ENCODE results near the gene SYCP2. TPM values are rescaled to one million over a fixed set of nuclear protein-coding genes. Genes with fewer than 3 reads are reported as not detected.

The SYCP2 gene
- total RNA-seq, 1 donor from 2014 or later, result 1.0 TPM

DNA sequence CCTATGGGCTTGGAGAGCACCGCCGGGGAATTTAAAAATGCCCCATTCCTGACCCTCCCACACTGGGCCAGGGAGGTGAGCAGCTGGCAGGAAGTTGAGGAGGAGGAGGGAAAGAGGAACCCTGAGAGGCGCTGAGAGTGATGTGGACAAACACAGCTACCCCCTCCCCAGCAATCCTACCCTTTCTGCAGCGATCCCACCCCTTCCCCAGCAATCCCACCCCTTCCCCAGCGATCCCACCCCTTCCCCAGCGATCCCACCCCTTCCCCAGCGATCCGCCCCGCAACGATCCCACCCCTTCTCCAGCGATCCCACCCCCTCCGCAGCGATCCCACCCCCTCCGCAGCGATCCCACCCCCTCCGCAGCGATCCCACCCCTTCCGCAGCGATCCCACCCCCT lies 111.6 kb downstream of the SYCP2 start:
- Histone ChIP-seq H3K9me3 (replicated peaks) (no peaks in the 10 kb centered on the region), H3K36me3 (no peaks in the 10 kb centered on the region), H3K27me3 (ENCODE audit: low read depth) (no peaks in the 10 kb centered on the region), H3K27ac (replicated peaks) (no peak overlapping the region), H3K4me1 (peaks cover 39% of the 10 kb centered on the region), H3K4me3 (no peak overlapping the region)
- intact Hi-C loops (cut with micrococcal nuclease), result no loop called here
- no peak for DNase-seq
- TF ChIP-seq, protein P1, sequence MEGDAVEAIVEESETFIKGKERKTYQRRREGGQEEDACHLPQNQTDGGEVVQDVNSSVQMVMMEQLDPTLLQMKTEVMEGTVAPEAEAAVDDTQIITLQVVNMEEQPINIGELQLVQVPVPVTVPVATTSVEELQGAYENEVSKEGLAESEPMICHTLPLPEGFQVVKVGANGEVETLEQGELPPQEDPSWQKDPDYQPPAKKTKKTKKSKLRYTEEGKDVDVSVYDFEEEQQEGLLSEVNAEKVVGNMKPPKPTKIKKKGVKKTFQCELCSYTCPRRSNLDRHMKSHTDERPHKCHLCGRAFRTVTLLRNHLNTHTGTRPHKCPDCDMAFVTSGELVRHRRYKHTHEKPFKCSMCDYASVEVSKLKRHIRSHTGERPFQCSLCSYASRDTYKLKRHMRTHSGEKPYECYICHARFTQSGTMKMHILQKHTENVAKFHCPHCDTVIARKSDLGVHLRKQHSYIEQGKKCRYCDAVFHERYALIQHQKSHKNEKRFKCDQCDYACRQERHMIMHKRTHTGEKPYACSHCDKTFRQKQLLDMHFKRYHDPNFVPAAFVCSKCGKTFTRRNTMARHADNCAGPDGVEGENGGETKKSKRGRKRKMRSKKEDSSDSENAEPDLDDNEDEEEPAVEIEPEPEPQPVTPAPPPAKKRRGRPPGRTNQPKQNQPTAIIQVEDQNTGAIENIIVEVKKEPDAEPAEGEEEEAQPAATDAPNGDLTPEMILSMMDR (IDR thresholded peaks at IDR 0.05; ENCODE audit: borderline replicate concordance), result no peak

DNA sequence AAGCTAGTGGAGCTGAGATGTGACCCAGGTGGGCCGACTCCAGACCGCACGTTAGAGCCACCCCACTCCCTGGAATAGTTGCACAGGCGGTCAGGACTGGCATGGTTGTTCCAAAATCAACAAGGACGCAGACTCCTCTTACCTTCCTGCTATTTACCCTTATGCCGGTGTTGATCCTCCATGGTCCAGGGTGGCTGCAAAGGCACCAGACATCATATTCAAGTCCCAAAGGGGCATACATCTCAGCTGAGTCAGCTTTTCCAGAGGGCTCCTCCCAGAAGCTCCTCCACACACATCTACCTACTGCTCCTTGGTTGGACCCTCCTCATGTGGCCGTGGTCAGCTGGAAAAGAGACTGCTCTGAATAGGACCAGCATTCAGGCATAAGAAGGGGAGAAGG lies 112.2 kb downstream of the SYCP2 start:
- H3K9me3 ChIP-seq (replicated peaks), result no peaks in the 10 kb centered on the region
- no peak overlapping the region for H3K4me3 ChIP-seq
- H3K36me3 ChIP-seq, result no peaks in the 10 kb centered on the region
- no peak for DNase-seq
- no peaks in the 10 kb centered on the region for H3K27me3 ChIP-seq (ENCODE audit: low read depth)
- TF ChIP-seq, protein P1 (IDR thresholded peaks at IDR 0.05; ENCODE audit: borderline replicate concordance), result no peak
- peaks cover 33% of the 10 kb centered on the region for H3K4me1 ChIP-seq
- intact Hi-C loops (cut with micrococcal nuclease), result no loop called here
- peak overlapping the region; percentile 59 for H3K27ac ChIP-seq (replicated peaks)

DNA sequence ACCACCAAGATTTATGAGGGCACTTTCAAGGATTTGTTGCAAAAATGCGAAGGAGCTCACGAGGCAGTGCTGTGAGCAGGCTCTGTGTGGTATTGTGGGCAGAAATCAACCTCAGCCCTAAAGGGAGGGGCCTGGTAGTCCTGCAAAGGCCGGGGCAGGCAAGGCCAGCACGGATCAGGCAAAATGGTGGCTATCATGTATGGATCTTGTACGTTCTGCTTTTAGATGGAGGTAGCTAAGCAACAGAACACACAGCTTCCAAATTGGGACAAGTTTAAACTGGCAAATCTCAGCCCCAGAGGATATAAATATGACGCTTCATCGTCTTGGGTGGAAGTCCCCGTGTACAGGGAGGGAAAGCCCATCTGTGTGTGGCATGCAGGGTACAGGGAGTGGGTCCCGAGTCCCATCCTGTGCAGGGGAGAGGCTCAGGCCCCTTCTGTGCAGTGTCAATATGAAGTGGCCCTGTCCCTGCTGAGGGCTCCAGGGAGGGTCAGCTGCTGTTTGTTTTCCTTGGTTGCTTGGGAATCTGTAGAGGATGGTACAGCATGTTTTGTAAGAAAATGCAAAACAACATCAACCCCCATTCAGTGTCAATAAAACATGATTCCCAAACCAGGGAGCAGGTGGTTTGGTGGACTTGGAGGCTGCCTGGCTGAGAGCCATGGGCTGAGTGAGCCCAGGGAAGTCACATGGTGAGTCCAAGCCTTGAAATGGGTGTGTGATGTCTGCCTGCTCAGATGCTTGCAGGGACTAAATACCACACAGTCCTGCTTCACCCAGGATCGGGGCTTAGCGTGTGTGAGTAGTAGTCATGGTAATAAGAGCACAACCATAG lies 113.0 kb downstream of the SYCP2 start:
- H3K27me3 ChIP-seq (ENCODE audit: low read depth), result no peaks in the 10 kb centered on the region
- peak; percentile 71 for DNase-seq
- no peaks in the 10 kb centered on the region for H3K36me3 ChIP-seq
- TF ChIP-seq, protein P1 (IDR thresholded peaks at IDR 0.05; ENCODE audit: borderline replicate concordance), result no peak
- intact Hi-C loops (cut with micrococcal nuclease), result no loop called here
- H3K27ac ChIP-seq (replicated peaks), result peak overlapping the region; percentile 59
- H3K9me3 ChIP-seq (replicated peaks), result no peaks in the 10 kb centered on the region
- peaks cover 31% of the 10 kb centered on the region for H3K4me1 ChIP-seq
- H3K4me3 ChIP-seq, result no peak overlapping the region

DNA sequence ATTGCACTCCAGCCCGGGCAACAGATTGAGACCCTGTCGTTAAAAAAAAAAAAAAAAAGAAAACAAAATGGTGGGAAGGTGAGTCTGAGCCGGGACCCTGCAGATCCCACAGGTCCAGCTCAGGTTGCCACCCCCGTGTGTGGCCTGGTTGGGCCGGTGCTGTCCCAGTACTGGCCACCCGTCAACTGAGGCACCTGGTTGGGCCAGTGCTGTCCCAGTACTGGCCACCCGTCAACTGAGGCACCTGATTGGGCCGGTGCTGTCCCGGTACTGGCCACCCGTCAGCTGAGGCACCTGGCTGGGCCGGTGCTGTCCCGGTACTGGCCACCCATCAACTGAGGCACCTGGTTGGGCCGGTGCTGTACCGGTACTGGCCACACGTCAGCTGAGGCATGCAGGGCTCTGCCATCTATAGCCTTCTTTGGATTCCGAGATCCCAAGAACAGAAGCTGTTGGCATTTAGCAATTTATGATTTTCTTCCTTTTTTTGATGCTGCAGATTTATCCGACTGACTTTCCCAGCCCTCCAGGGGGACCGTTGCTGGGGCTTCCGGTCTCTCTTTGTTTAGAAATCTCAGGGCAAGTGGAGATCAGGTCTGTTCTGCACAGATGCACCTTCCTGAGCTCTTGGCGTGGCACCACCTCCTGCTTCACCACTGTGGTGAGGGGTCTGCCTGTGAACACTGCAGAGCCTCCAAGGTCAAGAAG lies 113.8 kb downstream of the SYCP2 start:
- Histone ChIP-seq H3K4me3 (no peak overlapping the region), H3K4me1 (peaks cover 31% of the 10 kb centered on the region), H3K36me3 (no peaks in the 10 kb centered on the region), H3K27me3 (ENCODE audit: low read depth) (no peaks in the 10 kb centered on the region), H3K27ac (replicated peaks) (peak overlapping the region; percentile 59), H3K9me3 (replicated peaks) (no peaks in the 10 kb centered on the region)
- TF ChIP-seq, protein P1 (IDR thresholded peaks at IDR 0.05; ENCODE audit: borderline replicate concordance), result no peak
- no peak for DNase-seq
- intact Hi-C loops (cut with micrococcal nuclease), result no loop called here

DNA sequence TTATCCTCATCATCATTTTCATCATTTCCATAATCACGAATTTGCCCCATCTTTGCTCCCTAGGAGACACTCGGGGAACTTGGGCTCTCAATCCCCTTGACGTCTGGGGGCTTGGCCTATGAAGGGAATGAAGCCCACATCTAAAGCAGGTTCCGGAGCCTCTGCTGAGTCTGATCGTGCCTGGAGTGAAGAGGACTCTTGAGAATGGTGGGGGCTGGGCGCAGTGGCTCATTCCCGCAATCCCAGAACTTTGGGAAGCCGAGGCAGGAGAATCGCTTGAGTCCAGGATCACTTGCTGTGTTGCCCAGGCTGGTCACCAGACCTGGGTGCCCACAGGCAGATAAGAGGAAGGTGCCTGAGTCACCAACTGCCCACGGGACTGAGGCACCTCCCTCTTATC lies 114.5 kb downstream of the SYCP2 start:
- DNase-seq, result no peak
- TF ChIP-seq, protein P1 (IDR thresholded peaks at IDR 0.05; ENCODE audit: borderline replicate concordance), result no peak
- H3K36me3 ChIP-seq, result no peaks in the 10 kb centered on the region
- intact Hi-C loops (cut with micrococcal nuclease), result no loop called here
- no peaks in the 10 kb centered on the region for H3K27me3 ChIP-seq (ENCODE audit: low read depth)
- peaks cover 29% of the 10 kb centered on the region for H3K4me1 ChIP-seq
- no peak overlapping the region for H3K4me3 ChIP-seq
- no peak overlapping the region for H3K27ac ChIP-seq (replicated peaks)
- no peaks in the 10 kb centered on the region for H3K9me3 ChIP-seq (replicated peaks)

All from left ventricle myocardium inferior (tissue), 1 donor.